ENCODE measurements around the gene CD248. TPM values are rescaled to one million over a fixed set of nuclear protein-coding genes. Genes with fewer than 3 reads are reported as not detected.

CD248 gene
- total RNA-seq, 1 experiment from 2014 or later = 2.6 TPM

DNA sequence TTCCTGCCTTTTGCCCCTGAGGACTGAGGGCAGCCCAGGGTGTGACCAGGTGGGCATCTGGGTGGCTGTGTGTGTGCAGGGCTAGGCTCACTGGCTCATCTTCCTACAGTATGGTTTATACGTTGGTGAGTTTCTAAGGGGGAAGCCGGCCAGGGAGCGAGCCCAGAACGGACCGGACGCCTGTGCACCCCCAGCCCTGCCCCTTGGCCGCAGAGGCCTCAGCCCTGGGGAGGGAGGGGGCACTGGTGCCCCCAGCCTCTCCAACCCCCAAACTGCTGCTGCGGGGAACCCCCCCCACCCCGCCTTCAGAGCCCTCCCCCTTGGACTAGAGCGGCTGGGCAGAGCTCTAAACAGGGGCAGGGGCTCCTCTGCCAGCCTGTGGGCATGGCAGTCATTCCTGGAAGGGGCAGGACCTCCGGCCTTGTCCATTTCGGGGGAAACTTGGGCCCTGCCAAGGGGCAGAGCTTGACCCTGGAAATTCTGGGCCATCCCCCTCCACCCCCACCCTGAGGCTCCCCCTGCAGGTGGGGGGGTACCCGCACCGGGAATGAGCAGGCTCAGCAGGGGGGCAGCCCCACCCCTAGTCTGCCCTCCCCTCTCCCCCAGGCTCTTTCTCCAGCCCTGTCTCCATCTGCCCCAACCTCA is 33.3 kb downstream of the CD248 start:
- ChIA-PET CTCF (interaction anchor here (0.9 to 3.5 kb wide), 15 partner anchors 8 to 281 kb away, joined by 3 to 36 read pairs (median 9); partner anchors contain the start of genes BANF1, CD248, EIF1AD and RAB1B), POLR2A (no interaction called here)
- 0 out of 2 replicates have a peak overlapping the region, but pooled peaks have one; percentile 15 for H3K27ac Mint-ChIP-seq
- TF ChIP-seq JAZF1 (CRISPR knock-in tag; IDR thresholded peaks at IDR 0.05) = no peak
- TF ChIP-seq, protein P1, sequence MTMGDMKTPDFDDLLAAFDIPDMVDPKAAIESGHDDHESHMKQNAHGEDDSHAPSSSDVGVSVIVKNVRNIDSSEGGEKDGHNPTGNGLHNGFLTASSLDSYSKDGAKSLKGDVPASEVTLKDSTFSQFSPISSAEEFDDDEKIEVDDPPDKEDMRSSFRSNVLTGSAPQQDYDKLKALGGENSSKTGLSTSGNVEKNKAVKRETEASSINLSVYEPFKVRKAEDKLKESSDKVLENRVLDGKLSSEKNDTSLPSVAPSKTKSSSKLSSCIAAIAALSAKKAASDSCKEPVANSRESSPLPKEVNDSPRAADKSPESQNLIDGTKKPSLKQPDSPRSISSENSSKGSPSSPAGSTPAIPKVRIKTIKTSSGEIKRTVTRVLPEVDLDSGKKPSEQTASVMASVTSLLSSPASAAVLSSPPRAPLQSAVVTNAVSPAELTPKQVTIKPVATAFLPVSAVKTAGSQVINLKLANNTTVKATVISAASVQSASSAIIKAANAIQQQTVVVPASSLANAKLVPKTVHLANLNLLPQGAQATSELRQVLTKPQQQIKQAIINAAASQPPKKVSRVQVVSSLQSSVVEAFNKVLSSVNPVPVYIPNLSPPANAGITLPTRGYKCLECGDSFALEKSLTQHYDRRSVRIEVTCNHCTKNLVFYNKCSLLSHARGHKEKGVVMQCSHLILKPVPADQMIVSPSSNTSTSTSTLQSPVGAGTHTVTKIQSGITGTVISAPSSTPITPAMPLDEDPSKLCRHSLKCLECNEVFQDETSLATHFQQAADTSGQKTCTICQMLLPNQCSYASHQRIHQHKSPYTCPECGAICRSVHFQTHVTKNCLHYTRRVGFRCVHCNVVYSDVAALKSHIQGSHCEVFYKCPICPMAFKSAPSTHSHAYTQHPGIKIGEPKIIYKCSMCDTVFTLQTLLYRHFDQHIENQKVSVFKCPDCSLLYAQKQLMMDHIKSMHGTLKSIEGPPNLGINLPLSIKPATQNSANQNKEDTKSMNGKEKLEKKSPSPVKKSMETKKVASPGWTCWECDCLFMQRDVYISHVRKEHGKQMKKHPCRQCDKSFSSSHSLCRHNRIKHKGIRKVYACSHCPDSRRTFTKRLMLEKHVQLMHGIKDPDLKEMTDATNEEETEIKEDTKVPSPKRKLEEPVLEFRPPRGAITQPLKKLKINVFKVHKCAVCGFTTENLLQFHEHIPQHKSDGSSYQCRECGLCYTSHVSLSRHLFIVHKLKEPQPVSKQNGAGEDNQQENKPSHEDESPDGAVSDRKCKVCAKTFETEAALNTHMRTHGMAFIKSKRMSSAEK (CRISPR knock-in tag; IDR thresholded peaks at IDR 0.05; ENCODE audit: borderline replicate concordance) = no peak
- TF ChIP-seq SMAD4 (CRISPR knock-in tag; IDR thresholded peaks at IDR 0.05) = no peak
- no peak for TF ChIP-seq TEAD1 (CRISPR knock-in tag; IDR thresholded peaks at IDR 0.05)
- TF ChIP-seq OVOL2 (CRISPR knock-in tag; IDR thresholded peaks at IDR 0.05; ENCODE audit: borderline replicate concordance) = no peak
- TF ChIP-seq GABPB1 (CRISPR knock-in tag; IDR thresholded peaks at IDR 0.05) = no peak
- TF ChIP-seq ZNF219 (CRISPR knock-in tag; IDR thresholded peaks at IDR 0.05; ENCODE audit: borderline replicate concordance) = no peak
- TF ChIP-seq JUN (CRISPR knock-in tag; IDR thresholded peaks at IDR 0.05) = no peak
- no peak for TF ChIP-seq GRHL2 (CRISPR knock-in tag; IDR thresholded peaks at IDR 0.05; ENCODE audit: insufficient replicate concordance, severe bottlenecking)
- no peak for TF ChIP-seq IRF2 (CRISPR knock-in tag; IDR thresholded peaks at IDR 0.05; ENCODE audit: borderline replicate concordance, low read depth)
- no peaks in the 10 kb centered on the region for H3K9me3 Mint-ChIP-seq
- no peak overlapping the region for H3K4me3 Mint-ChIP-seq
- peaks cover 24% of the 10 kb centered on the region for H3K4me1 Mint-ChIP-seq
- H3K27me3 Mint-ChIP-seq (ENCODE audit: low read depth) = peaks cover 22% of the 10 kb centered on the region
- no peaks in the 10 kb centered on the region for H3K36me3 Mint-ChIP-seq
- DNase-seq (ENCODE audit: low spot score) (no peak), ATAC-seq (no peak)

DNA sequence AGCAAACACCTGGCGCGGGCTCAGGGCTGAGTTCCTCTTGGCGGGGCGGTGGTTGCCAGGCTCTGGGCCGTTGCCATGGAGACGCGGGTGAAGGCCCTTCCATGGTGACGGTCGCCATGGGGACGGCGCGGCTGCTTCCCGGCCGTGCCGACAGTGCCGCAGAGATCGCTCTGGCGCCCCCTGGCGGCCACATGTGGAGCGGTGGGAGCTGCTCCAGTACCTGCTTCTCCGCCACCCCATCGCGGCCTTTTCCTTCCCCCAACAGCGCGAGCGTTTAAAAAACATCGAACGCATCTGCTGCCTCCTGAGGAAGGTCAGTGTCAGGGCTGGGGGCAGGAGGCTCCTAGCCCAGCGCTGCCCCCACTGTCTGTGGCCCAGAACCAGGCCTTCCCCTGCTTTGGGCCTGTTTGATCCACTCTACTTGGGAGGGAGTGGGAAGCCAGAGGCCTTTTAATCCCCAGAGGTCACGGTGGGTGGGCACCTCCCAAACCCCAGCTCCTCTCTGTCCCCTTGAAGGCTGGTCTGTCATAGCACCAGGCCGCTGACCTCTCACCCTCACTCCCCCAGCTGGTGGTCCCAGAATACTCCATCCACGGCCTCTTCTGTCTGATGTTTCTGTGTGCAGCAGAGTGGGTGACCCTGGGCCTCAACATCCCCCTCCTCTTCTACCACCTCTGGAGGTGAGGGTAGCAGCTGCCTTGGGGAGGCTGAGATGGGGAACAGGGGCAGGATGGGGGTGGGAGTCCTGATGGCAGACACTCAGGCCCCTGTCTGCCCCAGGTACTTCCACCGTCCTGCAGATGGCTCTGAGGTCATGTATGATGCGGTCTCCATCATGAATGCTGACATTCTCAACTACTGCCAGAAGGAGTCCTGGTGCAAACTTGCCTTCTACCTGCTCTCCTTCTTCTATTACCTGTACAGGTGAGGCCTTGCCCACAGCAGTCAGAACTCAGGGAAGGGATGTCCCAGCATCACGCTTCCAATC is 34.1 kb downstream of the CD248 start:
- DNase-seq (ENCODE audit: low spot score) = peak; percentile 100
- no peaks in the 10 kb centered on the region for H3K9me3 Mint-ChIP-seq
- CTCF ChIA-PET = interaction anchor here (0.5 to 3.5 kb wide), 41 partner anchors 9 to 691 kb away, joined by 3 to 36 read pairs (median 3); partner anchors contain the start of genes BANF1, BRMS1, CD248 and EIF1AD
- 0 out of 2 replicates have a peak, but pooled peaks have one; percentile 46 for TF ChIP-seq SP1 (CRISPR knock-in tag; conservative IDR thresholded peaks at IDR 0.05)
- TF ChIP-seq, protein P2, sequence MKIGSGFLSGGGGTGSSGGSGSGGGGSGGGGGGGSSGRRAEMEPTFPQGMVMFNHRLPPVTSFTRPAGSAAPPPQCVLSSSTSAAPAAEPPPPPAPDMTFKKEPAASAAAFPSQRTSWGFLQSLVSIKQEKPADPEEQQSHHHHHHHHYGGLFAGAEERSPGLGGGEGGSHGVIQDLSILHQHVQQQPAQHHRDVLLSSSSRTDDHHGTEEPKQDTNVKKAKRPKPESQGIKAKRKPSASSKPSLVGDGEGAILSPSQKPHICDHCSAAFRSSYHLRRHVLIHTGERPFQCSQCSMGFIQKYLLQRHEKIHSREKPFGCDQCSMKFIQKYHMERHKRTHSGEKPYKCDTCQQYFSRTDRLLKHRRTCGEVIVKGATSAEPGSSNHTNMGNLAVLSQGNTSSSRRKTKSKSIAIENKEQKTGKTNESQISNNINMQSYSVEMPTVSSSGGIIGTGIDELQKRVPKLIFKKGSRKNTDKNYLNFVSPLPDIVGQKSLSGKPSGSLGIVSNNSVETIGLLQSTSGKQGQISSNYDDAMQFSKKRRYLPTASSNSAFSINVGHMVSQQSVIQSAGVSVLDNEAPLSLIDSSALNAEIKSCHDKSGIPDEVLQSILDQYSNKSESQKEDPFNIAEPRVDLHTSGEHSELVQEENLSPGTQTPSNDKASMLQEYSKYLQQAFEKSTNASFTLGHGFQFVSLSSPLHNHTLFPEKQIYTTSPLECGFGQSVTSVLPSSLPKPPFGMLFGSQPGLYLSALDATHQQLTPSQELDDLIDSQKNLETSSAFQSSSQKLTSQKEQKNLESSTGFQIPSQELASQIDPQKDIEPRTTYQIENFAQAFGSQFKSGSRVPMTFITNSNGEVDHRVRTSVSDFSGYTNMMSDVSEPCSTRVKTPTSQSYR (CRISPR knock-in tag; IDR thresholded peaks at IDR 0.05) = 0 out of 2 replicates have a peak, but pooled peaks have one; percentile 65
- TF ChIP-seq, protein P3, sequence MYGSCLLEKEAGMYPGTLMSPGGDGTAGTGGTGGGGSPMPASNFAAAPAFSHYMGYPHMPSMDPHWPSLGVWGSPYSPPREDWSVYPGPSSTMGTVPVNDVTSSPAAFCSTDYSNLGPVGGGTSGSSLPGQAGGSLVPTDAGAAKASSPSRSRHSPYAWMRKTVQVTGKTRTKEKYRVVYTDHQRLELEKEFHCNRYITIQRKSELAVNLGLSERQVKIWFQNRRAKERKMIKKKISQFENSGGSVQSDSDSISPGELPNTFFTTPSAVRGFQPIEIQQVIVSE (CRISPR knock-in tag; IDR thresholded peaks at IDR 0.05; ENCODE audit: borderline replicate concordance) = no peak
- 0 out of 2 replicates have a peak, but pooled peaks have one; percentile 25 for TF ChIP-seq RELA (CRISPR knock-in tag; IDR thresholded peaks at IDR 0.05; ENCODE audit: borderline replicate concordance)
- TF ChIP-seq SMAD4 (CRISPR knock-in tag; IDR thresholded peaks at IDR 0.05) = no peak
- TF ChIP-seq, protein P4, sequence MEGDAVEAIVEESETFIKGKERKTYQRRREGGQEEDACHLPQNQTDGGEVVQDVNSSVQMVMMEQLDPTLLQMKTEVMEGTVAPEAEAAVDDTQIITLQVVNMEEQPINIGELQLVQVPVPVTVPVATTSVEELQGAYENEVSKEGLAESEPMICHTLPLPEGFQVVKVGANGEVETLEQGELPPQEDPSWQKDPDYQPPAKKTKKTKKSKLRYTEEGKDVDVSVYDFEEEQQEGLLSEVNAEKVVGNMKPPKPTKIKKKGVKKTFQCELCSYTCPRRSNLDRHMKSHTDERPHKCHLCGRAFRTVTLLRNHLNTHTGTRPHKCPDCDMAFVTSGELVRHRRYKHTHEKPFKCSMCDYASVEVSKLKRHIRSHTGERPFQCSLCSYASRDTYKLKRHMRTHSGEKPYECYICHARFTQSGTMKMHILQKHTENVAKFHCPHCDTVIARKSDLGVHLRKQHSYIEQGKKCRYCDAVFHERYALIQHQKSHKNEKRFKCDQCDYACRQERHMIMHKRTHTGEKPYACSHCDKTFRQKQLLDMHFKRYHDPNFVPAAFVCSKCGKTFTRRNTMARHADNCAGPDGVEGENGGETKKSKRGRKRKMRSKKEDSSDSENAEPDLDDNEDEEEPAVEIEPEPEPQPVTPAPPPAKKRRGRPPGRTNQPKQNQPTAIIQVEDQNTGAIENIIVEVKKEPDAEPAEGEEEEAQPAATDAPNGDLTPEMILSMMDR (IDR thresholded peaks at IDR 0.05) = peak; percentile 98
- TF ChIP-seq, protein P5, sequence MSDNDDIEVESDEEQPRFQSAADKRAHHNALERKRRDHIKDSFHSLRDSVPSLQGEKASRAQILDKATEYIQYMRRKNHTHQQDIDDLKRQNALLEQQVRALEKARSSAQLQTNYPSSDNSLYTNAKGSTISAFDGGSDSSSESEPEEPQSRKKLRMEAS (CRISPR knock-in tag; IDR thresholded peaks at IDR 0.05) = peak; percentile 51
- peak; percentile 79 for ATAC-seq
- H3K4me1 Mint-ChIP-seq = peaks cover 24% of the 10 kb centered on the region
- 0 out of 2 replicates have a peak overlapping the region, but pooled peaks have one; percentile 15 for H3K27ac Mint-ChIP-seq
- POLR2A ChIA-PET = interaction anchor here (0.6 to 1.1 kb wide), 2 partner anchors 37 to 46 kb away, joined by 3 read pairs; no protein-coding TSS in a partner anchor
- no peaks in the 10 kb centered on the region for H3K36me3 Mint-ChIP-seq
- H3K4me3 Mint-ChIP-seq = no peak overlapping the region; the same call in 1 of the 2 replicates
- peaks cover 22% of the 10 kb centered on the region for H3K27me3 Mint-ChIP-seq (ENCODE audit: low read depth)
